GM13977 (cell line): ENCODE data around the gene SLC25A44.
"Not testable (repeated sequence)": the region's sequence is repeated elsewhere in the genome, so short reads cannot be mapped to it uniquely, and the experiment has no call there.

ENCODE experiments used
- DNase-seq: peaks from one replicate; pipeline ENCODE4 v3.0.0; 2012; ENCODE audit warnings: low spot score
- CTCF ChIP-seq: IDR thresholded peaks from 2 replicates; pipeline ENCODE4 v1.5.1; 2012; ENCODE audit warnings: mild to moderate bottlenecking, control low read depth; ENCODE audit not compliant: insufficient read depth; ENCODE audit errors: extremely low read depth, missing control alignments
- in situ Hi-C: fragments of 300-500 bp; cut with MboI; formaldehyde crosslinking; loops from one replicate; pipeline ENCODE4 v1.12.0; 2022; ENCODE audit warnings: low sequenced_read_pairs, low pct_unique_long_range_greater_than_20kb, mixed read lengths, inconsistent platforms; ENCODE audit not compliant: unreplicated experiment

SLC25A44 gene

GRCh38 chr1:156211243-156211642 is 17.3 kb downstream of the SLC25A44 start:
- in situ Hi-C loops: no loop called here
- no peak for DNase-seq
- TF ChIP-seq CTCF: no peak

GRCh38 chr1:156212130-156212529 is 18.2 kb downstream of the SLC25A44 start:
- in situ Hi-C loops: no loop called here
- DNase-seq: no peak
- TF ChIP-seq CTCF: no peak

GRCh38 chr1:156212833-156213643 is 19.1 kb downstream of the SLC25A44 start, which contains the start of gene PMF1:
TSS of gene PMF1 (plus strand) at chr1:156213007. CDS start at chr1:156213016, 9 bp downstream.
- in situ Hi-C loops: no loop called here
- no peak for TF ChIP-seq CTCF
- peak; percentile 98 for DNase-seq

GRCh38 chr1:156213644-156213966 is 19.7 kb downstream of the SLC25A44 start:
- no peak for TF ChIP-seq CTCF
- in situ Hi-C loops: no loop called here
- peak; percentile 31 for DNase-seq

GRCh38 chr1:156214024-156214748 is 20.3 kb downstream of the SLC25A44 start:
- in situ Hi-C loops: no loop called here
- no peak for TF ChIP-seq CTCF
- no peak for DNase-seq

GRCh38 chr1:156216361-156217086 is 22.6 kb downstream of the SLC25A44 start:
- in situ Hi-C loops, DNase-seq: not testable (repeated sequence)
